ENCODE measurements around the gene BRINP2. TPM values are rescaled to one million over a fixed set of nuclear protein-coding genes. Genes with fewer than 3 reads are reported as not detected.
A peak's percentile ranks its signal among the peaks of the same experiment; 100 is the strongest.

BRINP2 gene
- total RNA-seq, 1 experiment from 2014 or later = 0.24 TPM

GRCh38 chr1:177190308-177190970, 19.7 kb downstream of the BRINP2 start (continued):
- TF ChIP-seq ARID4B (CRISPR knock-in tag; IDR thresholded peaks at IDR 0.05; ENCODE audit: borderline replicate concordance) = no peak
- TF ChIP-seq ZMAT4 (CRISPR knock-in tag; IDR thresholded peaks at IDR 0.05) = no peak
- no peak for TF ChIP-seq IRF2 (CRISPR knock-in tag; IDR thresholded peaks at IDR 0.05; ENCODE audit: borderline replicate concordance, low read depth)
- TF ChIP-seq OVOL2 (CRISPR knock-in tag; IDR thresholded peaks at IDR 0.05; ENCODE audit: borderline replicate concordance) = no peak
- no peak for TF ChIP-seq JAZF1 (CRISPR knock-in tag; IDR thresholded peaks at IDR 0.05)
- TF ChIP-seq NR2C2 (CRISPR knock-in tag; IDR thresholded peaks at IDR 0.05) = no peak
- TF ChIP-seq E2F5 (CRISPR knock-in tag; IDR thresholded peaks at IDR 0.05) = no peak

- no peaks in the 10 kb centered on the region for H3K4me1 Mint-ChIP-seq
- no peaks in the 10 kb centered on the region; the same call in 1 of the 2 replicates for H3K27me3 Mint-ChIP-seq (ENCODE audit: low read depth)
- no peaks in the 10 kb centered on the region for H3K9me3 Mint-ChIP-seq
- no peak for ATAC-seq
- no peak for TF ChIP-seq NFE2L1 (CRISPR knock-in tag; IDR thresholded peaks at IDR 0.05)
- TF ChIP-seq SMAD4 (CRISPR knock-in tag; IDR thresholded peaks at IDR 0.05) = no peak
- no peak for TF ChIP-seq AR (CRISPR knock-in tag; IDR thresholded peaks at IDR 0.05)
- no peak for TF ChIP-seq CBFB (CRISPR knock-in tag; IDR thresholded peaks at IDR 0.05; ENCODE audit: low read depth)
- no peak for TF ChIP-seq E2F5 (CRISPR knock-in tag; IDR thresholded peaks at IDR 0.05)
- no peak for TF ChIP-seq FOXJ3 (CRISPR knock-in tag; IDR thresholded peaks at IDR 0.05; ENCODE audit: borderline replicate concordance)
- TF ChIP-seq NR1H2 (CRISPR knock-in tag; IDR thresholded peaks at IDR 0.05) = no peak
- H3K36me3 Mint-ChIP-seq = no peaks in the 10 kb centered on the region
- ChIA-PET CTCF (no interaction called here), POLR2A (no interaction called here)
- no peak overlapping the region for H3K27ac Mint-ChIP-seq
- DNase-seq (ENCODE audit: low spot score) = no peak
- H3K4me3 Mint-ChIP-seq = no peak overlapping the region
Observed at GRCh38 chr1:177198243-177198642, 27.5 kb downstream of the BRINP2 start.

- H3K36me3 Mint-ChIP-seq = no peaks in the 10 kb centered on the region
- DNase-seq (ENCODE audit: low spot score) (no peak), ATAC-seq (peak; percentile 43)
- CTCF ChIA-PET = no interaction called here
- H3K9me3 Mint-ChIP-seq = no peaks in the 10 kb centered on the region
- H3K4me3 Mint-ChIP-seq = no peak overlapping the region
- H3K27me3 Mint-ChIP-seq (ENCODE audit: low read depth) = peaks cover 2% of the 10 kb centered on the region; the same call in 1 of the 2 replicates
- POLR2A ChIA-PET = no interaction called here
- H3K27ac Mint-ChIP-seq = no peak overlapping the region
- no peaks in the 10 kb centered on the region for H3K4me1 Mint-ChIP-seq
- TF ChIP-seq KAT7 (CRISPR knock-in tag; IDR thresholded peaks at IDR 0.05; ENCODE audit: borderline replicate concordance) (no peak), CDX4 (CRISPR knock-in tag; IDR thresholded peaks at IDR 0.05; ENCODE audit: borderline replicate concordance) (no peak), RORB (CRISPR knock-in tag; IDR thresholded peaks at IDR 0.05) (no peak), SOX15 (CRISPR knock-in tag; IDR thresholded peaks at IDR 0.05) (no peak), ZNF532 (CRISPR knock-in tag; IDR thresholded peaks at IDR 0.05; ENCODE audit: borderline replicate concordance) (no peak), FOXK1 (CRISPR knock-in tag; IDR thresholded peaks at IDR 0.05) (no peak)
Observed at GRCh38 chr1:177200290-177200689, 29.5 kb downstream of the BRINP2 start.
